ENCODE results near the gene HTR7. TPM values are rescaled to one million over a fixed set of nuclear protein-coding genes. Genes with fewer than 3 reads are reported as not detected.

HTR7 gene
- polyA plus RNA-seq, 1 donor (not counting 4 experiments of a cell fraction or from before 2014, with no cell fraction given): 12.2 TPM

DNA sequence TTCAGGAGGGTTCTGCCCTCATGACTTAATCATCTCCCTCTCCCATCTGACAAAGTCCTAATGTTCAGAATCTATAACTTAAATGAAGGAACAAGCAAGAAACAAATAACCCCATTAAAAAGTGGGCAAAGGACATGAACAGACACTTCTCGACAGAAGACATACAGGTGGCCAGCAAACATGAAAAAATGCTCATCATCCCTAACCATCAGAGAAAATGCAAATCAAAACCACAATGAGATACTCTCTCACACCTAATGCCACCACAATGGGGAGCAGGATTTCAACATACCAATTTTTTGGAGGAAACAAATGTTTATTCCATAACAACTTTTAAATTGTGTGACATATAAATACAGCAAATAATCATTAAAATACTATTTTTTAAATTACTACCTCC lies 3.0 kb upstream of the HTR7 start:
- no peak for TF ChIP-seq EZH2 (IDR thresholded peaks at IDR 0.05; ENCODE audit: low read length)
- TF ChIP-seq, protein P1, sequence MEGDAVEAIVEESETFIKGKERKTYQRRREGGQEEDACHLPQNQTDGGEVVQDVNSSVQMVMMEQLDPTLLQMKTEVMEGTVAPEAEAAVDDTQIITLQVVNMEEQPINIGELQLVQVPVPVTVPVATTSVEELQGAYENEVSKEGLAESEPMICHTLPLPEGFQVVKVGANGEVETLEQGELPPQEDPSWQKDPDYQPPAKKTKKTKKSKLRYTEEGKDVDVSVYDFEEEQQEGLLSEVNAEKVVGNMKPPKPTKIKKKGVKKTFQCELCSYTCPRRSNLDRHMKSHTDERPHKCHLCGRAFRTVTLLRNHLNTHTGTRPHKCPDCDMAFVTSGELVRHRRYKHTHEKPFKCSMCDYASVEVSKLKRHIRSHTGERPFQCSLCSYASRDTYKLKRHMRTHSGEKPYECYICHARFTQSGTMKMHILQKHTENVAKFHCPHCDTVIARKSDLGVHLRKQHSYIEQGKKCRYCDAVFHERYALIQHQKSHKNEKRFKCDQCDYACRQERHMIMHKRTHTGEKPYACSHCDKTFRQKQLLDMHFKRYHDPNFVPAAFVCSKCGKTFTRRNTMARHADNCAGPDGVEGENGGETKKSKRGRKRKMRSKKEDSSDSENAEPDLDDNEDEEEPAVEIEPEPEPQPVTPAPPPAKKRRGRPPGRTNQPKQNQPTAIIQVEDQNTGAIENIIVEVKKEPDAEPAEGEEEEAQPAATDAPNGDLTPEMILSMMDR (optimal IDR thresholded peaks at IDR 0.05 in 1 of 3, IDR thresholded peaks at IDR 0.05 in 1 of 3, conservative IDR thresholded peaks at IDR 0.05 in 1 of 3; ENCODE audit: extremely low read depth in 1 of 3, insufficient read depth in 2 of 3, low read length in 3 of 3): no peak
- no peaks in the 10 kb centered on the region for H3K9me3 ChIP-seq (ENCODE audit: control insufficient read depth, low read depth, low read length)

DNA sequence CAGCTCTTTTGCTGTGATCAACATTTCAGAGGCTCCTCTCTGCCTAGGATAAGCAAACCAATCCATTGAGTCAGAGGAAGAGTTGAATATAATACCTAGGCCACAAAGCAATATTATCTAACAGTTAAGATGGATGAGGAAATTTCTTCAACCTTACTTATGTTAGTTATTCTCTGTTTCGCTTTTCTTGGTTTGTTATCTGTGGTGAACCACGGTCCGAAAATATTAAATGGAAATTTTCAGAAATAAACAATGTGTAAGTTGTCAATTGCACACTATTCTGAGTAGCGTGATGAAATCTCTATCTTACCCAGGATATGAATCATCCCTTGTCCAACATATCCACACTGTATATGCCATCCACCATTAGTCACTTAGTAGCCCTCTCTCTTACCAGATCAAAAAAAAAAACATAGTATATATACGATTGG lies 1.5 kb upstream of the HTR7 start:
- H2AFZ ChIP-seq (ENCODE audit: control insufficient read depth, low read length): peak overlapping the region; percentile 51
- dilution Hi-C loops (cut with MboI; ENCODE audit: extremely low pct_ligation_motif_present, low sequenced_read_pairs): no loop called here
- no peak for DNase-seq (ENCODE audit: low read depth, low spot score)

More for the DNA sequence above, 3.0 kb upstream of the HTR7 start:
- H3K27ac ChIP-seq (ENCODE audit: control insufficient read depth, insufficient read depth, low read length): no peak overlapping the region
- no peak overlapping the region for H3K4me3 ChIP-seq (ENCODE audit: control insufficient read depth in 2 of 3, extremely low read depth in 1 of 3, insufficient read depth in 2 of 3, low read depth in 1 of 3, low read length in 3 of 3)
- H3K27me3 ChIP-seq (ENCODE audit: control insufficient read depth, extremely low read depth, insufficient read depth, low read length): no peaks in the 10 kb centered on the region
- FAIRE-seq: no peak
- no peak overlapping the region for H2AFZ ChIP-seq (ENCODE audit: control insufficient read depth, low read length)
- no peaks in the 10 kb centered on the region for H3K9me1 ChIP-seq (ENCODE audit: control insufficient read depth, extremely low read depth, insufficient read depth, low read length)
- peaks cover 25% of the 10 kb centered on the region for H3K4me1 ChIP-seq (ENCODE audit: control insufficient read depth, extremely low read depth, insufficient read depth, low read length)
- H3K4me2 ChIP-seq (ENCODE audit: control insufficient read depth, extremely low read depth, insufficient read depth, low read depth, low read length): no peak overlapping the region
- no peaks in the 10 kb centered on the region for H4K20me1 ChIP-seq (ENCODE audit: control insufficient read depth, extremely low read depth, insufficient read depth, low read length)
- H3K79me2 ChIP-seq (ENCODE audit: control insufficient read depth, insufficient read depth, low read length): peaks cover 16% of the 10 kb centered on the region
- DNase-seq (ENCODE audit: low read depth, low spot score): no peak
- no peak overlapping the region for H3K9ac ChIP-seq (ENCODE audit: control insufficient read depth, extremely low read depth, insufficient read depth, low read length)
- dilution Hi-C loops (cut with MboI; ENCODE audit: extremely low pct_ligation_motif_present, low sequenced_read_pairs): no loop called here
- H3K36me3 ChIP-seq (ENCODE audit: control insufficient read depth in 2 of 2, extremely low read depth in 1 of 2, insufficient read depth in 2 of 2, low read length in 2 of 2): no peaks in the 10 kb centered on the region

More for the DNA sequence above, 1.5 kb upstream of the HTR7 start:
- peak overlapping the region; percentile 87 for H3K27ac ChIP-seq (ENCODE audit: control insufficient read depth, insufficient read depth, low read length)
- FAIRE-seq: peak; percentile 77
- H3K79me2 ChIP-seq (ENCODE audit: control insufficient read depth, insufficient read depth, low read length): peaks cover 27% of the 10 kb centered on the region
- peak overlapping the region in 2 of 3 experiments; percentile 16 to 40 for H3K4me3 ChIP-seq (ENCODE audit: control insufficient read depth in 2 of 3, extremely low read depth in 1 of 3, insufficient read depth in 2 of 3, low read depth in 1 of 3, low read length in 3 of 3)
- H3K9me3 ChIP-seq (ENCODE audit: control insufficient read depth, low read depth, low read length): no peaks in the 10 kb centered on the region
- H3K4me1 ChIP-seq (ENCODE audit: control insufficient read depth, extremely low read depth, insufficient read depth, low read length): peaks cover 34% of the 10 kb centered on the region
- no peaks in the 10 kb centered on the region for H4K20me1 ChIP-seq (ENCODE audit: control insufficient read depth, extremely low read depth, insufficient read depth, low read length)
- TF ChIP-seq, protein P1 (optimal IDR thresholded peaks at IDR 0.05 in 1 of 3, IDR thresholded peaks at IDR 0.05 in 1 of 3, conservative IDR thresholded peaks at IDR 0.05 in 1 of 3; ENCODE audit: extremely low read depth in 1 of 3, insufficient read depth in 2 of 3, low read length in 3 of 3): no peak
- no peak for TF ChIP-seq EZH2 (IDR thresholded peaks at IDR 0.05; ENCODE audit: low read length)
- H3K27me3 ChIP-seq (ENCODE audit: control insufficient read depth, extremely low read depth, insufficient read depth, low read length): no peaks in the 10 kb centered on the region
- H3K9me1 ChIP-seq (ENCODE audit: control insufficient read depth, extremely low read depth, insufficient read depth, low read length): no peaks in the 10 kb centered on the region
- H3K9ac ChIP-seq (ENCODE audit: control insufficient read depth, extremely low read depth, insufficient read depth, low read length): peak overlapping the region; percentile 38
- H3K36me3 ChIP-seq (ENCODE audit: control insufficient read depth in 2 of 2, extremely low read depth in 1 of 2, insufficient read depth in 2 of 2, low read length in 2 of 2): no peaks in the 10 kb centered on the region
- H3K4me2 ChIP-seq (ENCODE audit: control insufficient read depth, extremely low read depth, insufficient read depth, low read depth, low read length): peak overlapping the region; percentile 80
